ENCODE results near the gene ARHGAP45. TPM values are rescaled to one million over a fixed set of nuclear protein-coding genes. Genes with fewer than 3 reads are reported as not detected.

ARHGAP45 gene
- total and polyA plus RNA-seq, 2 experiments from 2014 or later: 24.7 to 71.8 TPM

DNA sequence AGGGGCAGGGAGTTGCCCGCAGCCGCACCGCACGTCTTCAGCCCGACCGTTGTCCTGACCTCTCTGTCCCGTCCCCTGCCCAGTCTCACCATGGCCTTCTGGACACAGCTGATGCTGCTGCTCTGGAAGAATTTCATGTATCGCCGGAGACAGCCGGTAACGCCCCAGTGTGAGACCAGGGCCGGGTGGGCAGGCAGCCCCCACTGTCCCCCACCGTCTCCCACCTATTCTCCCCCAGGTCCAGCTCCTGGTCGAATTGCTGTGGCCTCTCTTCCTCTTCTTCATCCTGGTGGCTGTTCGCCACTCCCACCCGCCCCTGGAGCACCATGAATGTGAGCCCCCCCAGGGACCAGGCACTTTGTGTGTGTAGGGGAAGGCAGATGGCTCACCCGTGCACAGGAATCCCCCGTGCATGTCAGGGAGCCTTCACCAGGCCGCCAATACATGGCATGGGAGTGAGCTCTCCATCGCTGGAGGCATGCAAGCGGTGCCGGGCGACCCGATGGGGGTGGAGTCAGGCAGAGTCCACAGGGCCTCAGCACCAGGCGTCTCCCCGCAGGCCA, 25.6 kb upstream of the ARHGAP45 start (continued):
- TF ChIP-seq REST (IDR thresholded peaks at IDR 0.05; ENCODE audit: unreplicated experiment) (no peak), JUNB (IDR thresholded peaks at IDR 0.05; ENCODE audit: unreplicated experiment) (no peak), ZNF331 (CRISPR knock-in tag; IDR thresholded peaks at IDR 0.05; ENCODE audit: low read depth) (no peak), CTCF (conservative IDR thresholded peaks at IDR 0.05; ENCODE audit: low read depth in 2 of 2) (no peak), STAT1 (IDR thresholded peaks at IDR 0.05; ENCODE audit: unreplicated experiment) (no peak), ZNF114 (CRISPR knock-in tag; IDR thresholded peaks at IDR 0.05) (no peak)

- Histone ChIP-seq H3K27ac (ENCODE audit: low read depth) (no peak overlapping the region), H2AFZ (no peak overlapping the region), H3K27me3 (ENCODE audit: insufficient read depth) (no peaks in the 10 kb centered on the region), H3K4me3 (no peak overlapping the region), H3K79me2 (replicated peaks; ENCODE audit: insufficient read depth) (no peaks in the 10 kb centered on the region), H4K20me1 (replicated peaks; ENCODE audit: insufficient read depth) (no peaks in the 10 kb centered on the region; the same call in 1 of the 2 replicates), H3K4me1 (ENCODE audit: insufficient read depth) (peaks cover 10% of the 10 kb centered on the region), H3K36me3 (ENCODE audit: insufficient read depth) (peaks cover 9% of the 10 kb centered on the region; the same call in 1 of the 2 replicates), H3K4me2 (no peak overlapping the region), H3F3A (replicated peaks; ENCODE audit: low read depth) (peaks cover 31% of the 10 kb centered on the region), H3K9me2 (ENCODE audit: insufficient read depth) (no peaks in the 10 kb centered on the region)
- TF ChIP-seq EZH2phosphoT487 (IDR thresholded peaks at IDR 0.05; ENCODE audit: unreplicated experiment): no peak
- no peak for TF ChIP-seq EZH2 (IDR thresholded peaks at IDR 0.05; ENCODE audit: low read depth, unreplicated experiment)
- no peak for TF ChIP-seq STAT1 (IDR thresholded peaks at IDR 0.05; ENCODE audit: unreplicated experiment)
- no peak for TF ChIP-seq CREB1 (CRISPR knock-in tag; IDR thresholded peaks at IDR 0.05; ENCODE audit: low read depth)
- no peak for TF ChIP-seq JUNB (IDR thresholded peaks at IDR 0.05; ENCODE audit: unreplicated experiment)
- TF ChIP-seq POLR2AphosphoS5 (IDR thresholded peaks at IDR 0.05; ENCODE audit: low read depth): no peak
- TF ChIP-seq REST (IDR thresholded peaks at IDR 0.05; ENCODE audit: unreplicated experiment): no peak
- no peak overlapping the region for H3K27ac Mint-ChIP-seq
- no peak overlapping the region for H3K4me3 Mint-ChIP-seq
- peaks cover 4% of the 10 kb centered on the region; the same call in 1 of the 3 replicates for H3K9me3 Mint-ChIP-seq
- peaks cover 34% of the 10 kb centered on the region for H3K27me3 Mint-ChIP-seq (ENCODE audit: insufficient read depth, low read depth, poor library complexity)
- ATAC-seq (no peak), DNase-seq (ENCODE audit: low spot score) (no peak)
- peaks cover 15% of the 10 kb centered on the region for H3K4me1 Mint-ChIP-seq
- H3K36me3 Mint-ChIP-seq (ENCODE audit: low read depth): peaks cover 29% of the 10 kb centered on the region
These were observed 24.9 kb upstream of the ARHGAP45 start for GRCh38 chr19:1041835-1042685.
